ENCODE measurements around the gene ARRDC3.
"Not testable (repeated sequence)": the region's sequence is repeated elsewhere in the genome, so short reads cannot be mapped to it uniquely, and the experiment has no call there.

The ARRDC3 gene, protein sequence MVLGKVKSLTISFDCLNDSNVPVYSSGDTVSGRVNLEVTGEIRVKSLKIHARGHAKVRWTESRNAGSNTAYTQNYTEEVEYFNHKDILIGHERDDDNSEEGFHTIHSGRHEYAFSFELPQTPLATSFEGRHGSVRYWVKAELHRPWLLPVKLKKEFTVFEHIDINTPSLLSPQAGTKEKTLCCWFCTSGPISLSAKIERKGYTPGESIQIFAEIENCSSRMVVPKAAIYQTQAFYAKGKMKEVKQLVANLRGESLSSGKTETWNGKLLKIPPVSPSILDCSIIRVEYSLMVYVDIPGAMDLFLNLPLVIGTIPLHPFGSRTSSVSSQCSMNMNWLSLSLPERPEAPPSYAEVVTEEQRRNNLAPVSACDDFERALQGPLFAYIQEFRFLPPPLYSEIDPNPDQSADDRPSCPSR

DNA sequence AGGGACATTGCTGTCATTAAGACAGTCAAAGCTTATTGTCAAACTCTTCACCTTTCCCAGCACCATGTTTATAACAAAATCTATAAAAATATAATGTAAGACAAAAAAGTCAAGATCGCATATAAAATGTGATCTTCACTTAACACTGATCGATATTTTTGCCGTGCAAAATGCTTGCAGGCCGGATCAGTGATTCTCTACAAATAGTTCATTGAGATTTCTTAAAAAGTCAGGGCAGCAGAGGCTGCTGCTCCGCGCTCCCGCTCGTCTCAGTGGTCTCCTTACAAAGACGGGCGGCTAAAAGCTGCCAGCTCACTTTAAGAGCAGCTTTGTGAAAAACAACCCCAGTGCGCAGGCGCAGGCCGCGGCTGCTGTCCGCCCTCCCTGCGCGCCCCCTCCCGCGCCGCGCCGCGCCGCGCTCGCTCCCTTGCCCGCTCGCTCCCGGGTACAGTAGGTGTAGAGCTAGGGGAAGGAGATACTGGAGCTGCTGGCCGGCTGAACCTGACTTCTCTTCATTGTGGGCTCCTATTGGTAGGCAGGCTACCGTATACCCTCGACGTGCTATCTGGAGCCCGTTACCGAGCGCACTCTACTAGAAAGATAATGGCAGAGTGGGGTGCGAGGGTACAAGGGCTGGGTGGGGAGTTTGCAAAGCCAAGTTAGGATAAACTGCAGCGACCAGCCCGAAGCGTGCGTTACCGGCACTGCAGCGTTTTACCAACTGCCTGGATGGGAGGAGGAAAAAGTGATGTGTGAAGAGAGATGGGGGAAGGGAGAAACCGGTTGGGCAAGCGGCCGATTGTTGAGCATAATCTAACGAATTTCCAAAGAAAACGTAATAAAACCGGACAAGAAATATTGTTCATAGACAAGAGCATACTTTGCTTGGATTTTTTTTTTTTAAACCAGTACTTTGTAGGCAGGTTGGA is at the start of gene ARRDC3:
TSS of gene ARRDC3 (minus strand) at position 291 of the 929 bp plus-strand sequence. CDS start at position 66, 225 bp downstream.
- DNase-seq, result peak; percentile 96

GRCh38 chr5:91430949-91431348 is 47.8 kb upstream of the ARRDC3 start:
- no peak for DNase-seq

DNA sequence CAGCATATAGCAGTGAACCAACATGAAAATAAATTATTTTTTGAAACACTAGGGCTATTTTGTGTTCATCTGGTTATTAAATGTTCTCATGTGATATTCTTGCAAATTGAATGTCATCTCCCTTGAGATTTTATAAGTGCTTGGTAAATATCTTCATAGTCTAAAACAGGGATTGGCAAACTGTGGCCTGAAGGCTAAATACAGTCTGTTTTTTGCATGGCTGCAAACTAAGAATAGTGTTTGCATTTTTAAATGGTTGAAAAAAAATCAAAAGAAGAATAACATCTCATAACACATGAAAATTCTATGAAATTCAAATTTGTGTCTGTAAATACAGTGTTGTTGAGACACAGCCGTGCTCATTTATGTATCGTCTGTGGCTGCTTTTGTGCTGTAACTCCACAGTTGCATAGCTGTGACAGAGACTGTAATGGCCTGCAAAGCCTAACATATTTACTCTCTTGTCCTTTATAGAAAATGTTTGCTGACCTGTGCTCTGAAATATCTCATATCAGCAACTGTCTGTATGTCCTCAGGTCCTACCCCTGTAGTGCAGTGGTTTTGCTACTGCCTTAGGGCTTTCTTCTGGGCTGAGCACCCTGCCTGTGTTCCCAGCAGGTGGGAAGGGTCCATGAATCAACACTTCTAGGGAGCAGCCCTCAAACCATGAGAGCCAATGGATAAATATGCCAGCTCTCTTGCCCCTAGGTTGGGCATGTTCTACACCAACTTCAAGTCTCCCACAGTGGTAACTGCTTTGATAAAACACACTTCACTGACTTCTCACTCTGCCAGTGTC is 41.7 kb upstream of the ARRDC3 start:
- no peak for DNase-seq

DNA sequence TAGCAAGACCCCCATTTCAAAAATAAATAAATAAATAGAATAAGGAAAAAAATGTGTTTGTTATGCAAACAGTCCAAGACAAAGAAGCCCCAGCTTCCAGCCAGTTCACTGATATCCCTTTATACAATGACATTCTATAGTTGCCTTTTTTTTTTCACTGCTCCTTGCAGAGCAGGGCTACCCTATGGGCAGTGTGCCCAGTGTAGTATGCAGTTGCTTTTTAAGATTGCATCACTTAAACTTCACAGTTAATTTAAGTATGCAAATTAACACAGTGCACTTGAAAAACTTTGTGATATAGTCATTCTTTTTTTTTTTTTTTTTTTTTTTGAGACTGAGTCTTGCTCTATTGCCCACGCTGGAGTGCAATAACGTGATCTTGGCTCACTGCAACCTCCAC is 40.8 kb upstream of the ARRDC3 start:
- no peak for DNase-seq

GRCh38 chr5:91420879-91421278 is 37.8 kb upstream of the ARRDC3 start:
- DNase-seq, result no peak

DNA sequence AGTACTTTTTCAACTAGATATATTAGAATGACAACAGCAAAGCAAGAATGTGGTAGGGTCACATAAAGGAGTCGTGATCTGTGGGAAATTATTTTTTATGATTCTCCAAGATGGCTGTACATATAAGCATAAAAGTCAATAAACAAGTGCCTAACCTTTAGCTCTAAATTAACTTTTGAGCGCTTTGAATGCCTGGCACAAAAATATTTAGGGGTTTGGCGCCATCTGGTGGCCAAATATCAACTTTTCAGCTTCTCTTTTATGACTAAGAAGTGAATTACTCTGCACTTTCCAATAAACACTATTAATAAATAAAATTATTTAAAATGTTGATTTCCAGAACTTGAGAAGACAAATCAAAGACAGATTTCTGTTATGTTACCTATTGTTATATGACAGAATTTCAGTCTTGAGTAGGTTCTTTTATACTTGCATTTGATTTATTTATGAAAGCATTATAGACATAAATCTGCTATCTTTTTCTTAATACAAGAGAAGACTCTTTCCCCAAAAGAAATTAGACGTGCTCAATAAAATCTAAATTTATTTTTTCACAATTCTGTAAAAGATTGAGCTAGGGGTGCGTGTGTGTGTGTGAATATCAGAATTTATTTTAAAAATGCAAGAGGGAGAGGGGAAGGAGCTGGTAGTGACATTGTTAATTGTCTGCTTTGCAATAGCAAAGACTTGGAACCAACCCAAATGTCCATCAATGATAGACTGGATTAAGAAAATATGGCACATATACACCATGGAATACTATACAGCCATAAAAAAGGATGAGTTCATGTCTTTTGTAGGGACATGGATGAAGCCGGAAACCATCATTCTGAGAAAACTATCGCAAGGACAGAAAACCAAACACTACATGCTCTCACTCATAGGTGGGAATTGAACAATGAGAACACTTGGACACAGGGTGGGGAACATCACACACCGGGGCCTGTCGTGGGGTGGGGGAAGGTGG is 36.7 kb upstream of the ARRDC3 start:
- DNase-seq, result peak; percentile 62

GRCh38 chr5:91419136-91419535 is 36.0 kb upstream of the ARRDC3 start:
- no peak for DNase-seq

- DNase-seq, result no peak
Measured at GRCh38 chr5:91418158-91418557, 35.0 kb upstream of the ARRDC3 start.

DNA sequence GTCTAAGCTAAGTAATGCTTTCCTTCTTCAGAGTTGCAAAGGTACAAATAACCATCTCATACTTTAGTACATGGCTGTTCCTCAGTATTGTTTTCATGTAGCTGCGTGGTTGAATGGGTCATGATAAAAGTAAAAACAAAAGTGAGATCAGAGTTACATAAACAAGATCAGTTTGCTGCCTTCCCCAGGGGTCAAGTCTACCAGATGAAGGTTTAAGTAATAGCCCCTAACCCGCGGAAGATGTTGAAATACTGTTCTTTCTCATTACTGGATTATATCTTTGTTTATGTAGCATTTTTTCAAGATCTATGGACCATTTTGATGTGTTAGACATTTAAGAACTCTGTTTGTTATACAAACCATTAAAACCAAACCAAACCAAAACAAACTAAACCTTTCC is 34.1 kb upstream of the ARRDC3 start:
- DNase-seq, result no peak

DNA sequence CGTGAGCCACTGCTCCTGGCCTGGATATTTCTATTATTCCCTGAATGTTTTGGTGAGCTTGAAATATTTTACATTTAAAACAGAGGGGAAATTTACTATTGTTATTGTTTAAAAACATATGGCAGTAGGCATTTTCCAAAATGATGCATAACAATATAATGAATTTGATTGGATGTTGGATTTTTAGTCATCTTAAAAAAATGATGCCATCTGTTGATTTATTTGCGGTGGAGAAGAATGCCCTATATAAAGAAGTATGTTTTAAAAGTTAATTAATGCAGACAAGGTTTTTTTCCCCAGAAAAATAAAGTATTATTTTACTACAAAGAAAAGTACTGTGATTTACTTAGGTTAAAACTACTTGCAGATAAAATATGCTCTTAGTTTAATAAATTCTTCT is 33.4 kb upstream of the ARRDC3 start:
- no peak for DNase-seq

DNA sequence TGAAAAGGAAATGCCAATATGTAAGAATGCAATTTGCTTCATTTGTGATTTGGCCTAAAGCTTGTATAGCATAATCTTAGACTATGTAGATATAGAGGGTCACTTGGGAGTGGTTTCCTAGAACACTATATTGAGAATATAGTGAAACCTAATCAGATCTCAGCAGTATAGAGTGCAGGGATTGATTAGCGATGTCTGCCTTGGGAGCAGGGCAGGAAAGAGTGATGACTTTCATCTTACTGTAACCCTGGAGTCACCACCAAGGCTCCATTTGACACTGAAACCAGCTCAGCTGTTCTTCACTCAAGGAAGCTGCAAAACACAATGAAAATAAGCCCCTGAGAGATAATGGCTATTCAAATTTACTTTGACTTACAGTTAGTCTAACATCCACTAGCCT is 26.2 kb upstream of the ARRDC3 start:
- no peak for DNase-seq

- DNase-seq, result no peak
Measured at GRCh38 chr5:91408710-91409109, 25.6 kb upstream of the ARRDC3 start.

- no peak for DNase-seq
Measured at GRCh38 chr5:91407204-91407603, 24.1 kb upstream of the ARRDC3 start.

DNA sequence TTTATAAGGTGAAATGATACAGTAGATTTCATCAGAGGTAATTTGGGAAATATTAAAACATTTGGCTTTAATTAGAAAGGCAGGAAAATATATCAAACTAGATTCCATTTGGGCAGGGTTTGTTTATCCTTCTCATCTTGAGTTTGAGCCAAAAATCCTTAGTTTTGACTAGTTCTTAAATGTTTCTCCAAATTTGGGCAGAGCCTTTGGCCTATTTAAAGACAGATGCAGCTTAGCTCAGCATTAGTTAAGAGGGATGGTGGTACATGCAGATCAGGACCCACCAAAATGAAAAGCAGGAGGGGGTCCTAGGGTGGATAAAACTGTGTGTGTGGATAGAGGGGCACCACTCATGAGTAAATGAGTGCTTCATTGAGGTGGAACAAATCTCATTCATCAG is 20.3 kb upstream of the ARRDC3 start:
- no peak for DNase-seq

DNA sequence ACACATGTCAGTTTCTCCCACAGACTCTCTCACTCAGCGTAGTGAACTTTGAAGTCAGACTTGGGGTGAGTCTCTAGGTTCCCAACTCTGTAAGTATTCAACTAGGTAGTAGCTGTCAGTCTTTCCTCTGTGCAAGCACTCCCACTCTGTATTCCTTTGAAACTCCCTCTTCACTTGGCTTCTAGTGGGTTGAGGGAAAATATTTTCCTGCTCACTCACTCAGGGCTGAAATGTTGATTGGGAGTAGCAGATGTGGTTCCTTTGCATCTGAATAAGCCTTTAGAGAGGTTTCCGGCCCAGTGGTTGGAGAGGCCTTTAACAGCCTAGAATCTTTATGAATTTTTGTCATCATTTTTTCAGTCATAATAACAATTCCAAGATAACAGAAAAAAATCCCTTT is 18.1 kb upstream of the ARRDC3 start:
- no peak for DNase-seq

DNA sequence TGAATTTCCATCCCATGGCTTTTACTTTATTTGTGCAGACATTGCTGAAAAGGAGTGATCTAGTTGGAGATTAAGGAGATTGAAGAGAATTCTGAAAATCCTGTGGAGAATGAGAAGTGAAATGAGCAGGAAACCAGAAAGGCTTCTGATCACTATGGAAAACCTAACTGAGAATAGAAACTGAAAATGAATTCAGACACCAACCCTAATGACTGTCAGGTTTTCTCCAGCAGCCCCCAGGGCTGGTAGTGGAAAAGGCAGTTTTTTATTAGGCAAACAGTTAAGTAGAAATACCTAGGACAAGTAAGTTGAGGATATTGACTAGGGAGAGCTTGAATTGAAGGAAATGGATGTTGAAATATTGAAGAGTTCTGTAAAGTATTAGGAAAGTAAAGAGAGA is 14.7 kb upstream of the ARRDC3 start:
- no peak for DNase-seq

DNA sequence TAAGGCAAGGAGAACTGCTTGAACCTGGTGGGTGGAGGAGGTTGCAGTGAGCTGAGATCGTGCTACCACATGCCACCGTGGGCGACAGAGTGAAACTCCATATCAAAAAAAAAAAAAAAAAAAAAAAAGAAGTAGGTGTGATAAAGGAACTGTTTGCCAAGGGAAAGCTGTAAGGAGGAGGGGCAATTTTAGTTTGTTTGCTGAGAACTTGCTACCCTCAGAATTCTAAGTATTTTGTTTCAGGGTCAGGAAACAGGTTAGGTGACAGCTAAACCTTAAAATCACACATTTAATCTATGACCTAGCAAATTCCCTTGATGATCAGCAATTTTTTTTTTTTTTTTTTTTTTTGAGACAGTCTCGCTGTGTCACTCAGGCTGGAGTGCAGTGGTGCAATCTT is 7.2 kb upstream of the ARRDC3 start:
- no peak for DNase-seq

DNA sequence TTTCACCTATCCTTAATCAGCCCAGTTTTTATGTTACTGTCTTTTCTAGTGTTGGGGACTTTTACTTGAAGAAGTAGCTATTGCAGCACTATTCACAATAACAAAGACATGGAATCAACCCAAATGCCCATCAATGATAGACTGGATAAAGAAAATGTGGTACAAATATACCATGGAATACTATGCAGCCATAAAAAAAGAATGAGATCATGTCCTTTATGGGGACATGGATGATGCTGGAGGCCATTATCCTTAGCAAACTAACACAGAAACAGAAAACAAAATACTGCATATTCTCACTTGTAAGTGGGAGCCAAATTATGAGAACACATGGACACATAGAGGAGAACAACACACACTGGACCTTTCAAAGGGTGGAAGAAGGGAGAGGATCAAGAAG is 6.4 kb upstream of the ARRDC3 start:
- DNase-seq, result not testable (repeated sequence)

GRCh38 chr5:91388362-91388761 is 5.2 kb upstream of the ARRDC3 start:
- DNase-seq, result no peak

DNA sequence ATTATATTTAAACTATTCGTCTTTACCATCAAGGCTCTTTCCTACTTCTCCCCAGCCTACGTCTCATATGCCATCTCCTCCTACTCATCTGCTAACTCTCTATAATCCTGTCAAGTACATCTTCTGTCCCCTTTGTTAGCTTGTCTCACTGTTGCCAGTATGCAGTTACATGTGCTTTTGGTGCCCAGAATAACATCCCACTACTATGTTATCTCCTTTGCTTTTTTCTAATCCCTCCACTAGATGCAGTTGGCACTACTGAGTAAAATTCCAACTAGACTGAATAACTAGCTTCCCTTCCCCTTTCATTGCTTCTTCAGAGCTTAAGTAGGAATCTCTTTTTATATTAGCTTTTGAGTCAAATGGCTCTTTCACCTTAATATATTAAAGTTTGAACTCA is 3.0 kb upstream of the ARRDC3 start:
- no peak for DNase-seq

DNA sequence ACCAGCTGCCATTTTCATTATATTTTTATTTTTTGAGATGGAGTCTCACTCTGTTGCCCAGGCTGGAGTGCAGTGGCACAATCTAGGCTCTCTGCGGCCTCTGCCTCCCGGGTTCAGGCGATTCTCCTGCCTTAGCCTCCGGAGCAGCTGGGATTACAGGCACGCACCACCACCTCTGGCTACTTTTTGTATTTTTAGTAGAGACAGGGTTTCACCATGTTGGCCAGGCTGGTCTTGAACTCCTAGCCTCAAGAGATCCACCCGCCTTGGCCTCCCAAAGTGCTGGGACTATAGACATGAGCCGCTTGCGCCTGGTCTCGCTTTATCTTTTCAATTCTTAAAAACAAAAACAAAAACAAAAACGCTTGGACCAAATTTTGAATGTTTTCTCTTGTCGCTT is 2.5 kb upstream of the ARRDC3 start:
- not testable (repeated sequence) for DNase-seq

All from activated T-cell treated with anti-CD3 and anti-CD28 coated beads, Interleukin-2, amount 50 U/mL, for 1 hour (primary cell).